Measurements from ENCODE around the gene KRTAP21-3. TPM values are rescaled to one million over a fixed set of nuclear protein-coding genes. Genes with fewer than 3 reads are reported as not detected.

Gene KRTAP21-3
- total and polyA plus RNA-seq, 8 donors = not detected

GRCh38 chr21:30710499-30710898, 8.1 kb downstream of the KRTAP21-3 start:
- no peaks in the 10 kb centered on the region for H3K36me3 ChIP-seq
- intact Hi-C loops (cut with DNase I; ENCODE audit: low total_unique reads) = no loop called here
- H3K4me1 ChIP-seq = no peaks in the 10 kb centered on the region
- no peak overlapping the region for H3K4me3 ChIP-seq
- no peak for TF ChIP-seq POLR2AphosphoS5 (IDR thresholded peaks at IDR 0.05)
- TF ChIP-seq POLR2A (IDR thresholded peaks at IDR 0.05) = no peak
- no peak for TF ChIP-seq EP300 (IDR thresholded peaks at IDR 0.05)
- TF ChIP-seq CTCF (IDR thresholded peaks at IDR 0.05) = no peak
- H3K27ac ChIP-seq = no peak overlapping the region
- no peak for DNase-seq
- no peaks in the 10 kb centered on the region for H3K27me3 ChIP-seq
- WGBS, 5 donors = 18 to 38% (median 25%) methylated on average over 3 of the region's 3 CpGs
- peaks cover 0 to 18% (median 1%) of the 10 kb centered on the region in 4 donors for H3K9me3 ChIP-seq

GRCh38 chr21:30707409-30707808, 11.2 kb downstream of the KRTAP21-3 start:
- no peak for TF ChIP-seq EP300 (IDR thresholded peaks at IDR 0.05)
- Histone ChIP-seq H3K27ac (no peak overlapping the region), H3K4me1 (no peaks in the 10 kb centered on the region), H3K27me3 (no peaks in the 10 kb centered on the region), H3K9me3 (peaks cover 0 to 13% (median 1%) of the 10 kb centered on the region in 4 donors), H3K36me3 (no peaks in the 10 kb centered on the region), H3K4me3 (no peak overlapping the region)
- intact Hi-C loops (cut with DNase I; ENCODE audit: low total_unique reads) = no loop called here
- no peak for DNase-seq

- Histone ChIP-seq H3K4me1 (no peaks in the 10 kb centered on the region), H3K4me3 (no peak overlapping the region), H3K9me3 (peaks cover 0 to 45% (median 19%) of the 10 kb centered on the region in 4 donors), H3K27me3 (no peaks in the 10 kb centered on the region), H3K27ac (no peak overlapping the region), H3K36me3 (no peaks in the 10 kb centered on the region)
- intact Hi-C loops (cut with DNase I; ENCODE audit: low total_unique reads) = no loop called here
- DNase-seq = no peak
- WGBS, 5 donors = 22 to 35% (median 30%) methylated on average over 1 of the region's 1 CpG
- TF ChIP-seq POLR2AphosphoS5 (IDR thresholded peaks at IDR 0.05) (no peak), POLR2A (IDR thresholded peaks at IDR 0.05) (no peak), CTCF (IDR thresholded peaks at IDR 0.05) (no peak), EP300 (IDR thresholded peaks at IDR 0.05) (no peak)
These were observed 22.6 kb downstream of the KRTAP21-3 start for GRCh38 chr21:30695956-30696355.

- Histone ChIP-seq H3K27me3 (no peaks in the 10 kb centered on the region), H3K36me3 (no peaks in the 10 kb centered on the region), H3K4me1 (no peaks in the 10 kb centered on the region), H3K27ac (no peak overlapping the region), H3K4me3 (no peak overlapping the region), H3K9me3 (peaks cover 0 to 24% (median 5%) of the 10 kb centered on the region in 4 donors)
- intact Hi-C loops (cut with DNase I; ENCODE audit: low total_unique reads) = no loop called here
- 62 to 70% (median 65%) methylated on average over 7 of the region's 7 CpGs for WGBS, 5 donors
- TF ChIP-seq CTCF (IDR thresholded peaks at IDR 0.05) (no peak), EP300 (IDR thresholded peaks at IDR 0.05) (no peak)
- no peak for DNase-seq
These were observed 28.8 kb downstream of the KRTAP21-3 start for GRCh38 chr21:30689822-30690221.

GRCh38 chr21:30684506-30684905, 34.1 kb downstream of the KRTAP21-3 start:
- WGBS, 5 donors = 72 to 83% (median 75%) methylated on average over 6 of the region's 6 CpGs
- Histone ChIP-seq H3K27me3 (no peaks in the 10 kb centered on the region), H3K27ac (no peak overlapping the region), H3K36me3 (no peaks in the 10 kb centered on the region), H3K9me3 (peaks cover 0 to 17% (median 0%) of the 10 kb centered on the region in 4 donors), H3K4me1 (no peaks in the 10 kb centered on the region), H3K4me3 (no peak overlapping the region)
- DNase-seq = no peak
- TF ChIP-seq POLR2AphosphoS5 (IDR thresholded peaks at IDR 0.05) = no peak
- no peak for TF ChIP-seq EP300 (IDR thresholded peaks at IDR 0.05)
- no peak for TF ChIP-seq CTCF (IDR thresholded peaks at IDR 0.05)
- no peak for TF ChIP-seq POLR2A (IDR thresholded peaks at IDR 0.05)
- intact Hi-C loops (cut with DNase I; ENCODE audit: low total_unique reads) = no loop called here

All from stomach (tissue), 9 donors.